GM18508 (cell line): ENCODE results near the gene HARBI1.

Experiments used
- ATAC-seq: cut with Tn5 transposase; IDR thresholded peaks from one replicate; pipeline ENCODE4 v1.9.1; 2021; ENCODE audit warnings: moderate number of reproducible peaks; ENCODE audit not compliant: insufficient read depth, unreplicated experiment

HARBI1 gene

DNA sequence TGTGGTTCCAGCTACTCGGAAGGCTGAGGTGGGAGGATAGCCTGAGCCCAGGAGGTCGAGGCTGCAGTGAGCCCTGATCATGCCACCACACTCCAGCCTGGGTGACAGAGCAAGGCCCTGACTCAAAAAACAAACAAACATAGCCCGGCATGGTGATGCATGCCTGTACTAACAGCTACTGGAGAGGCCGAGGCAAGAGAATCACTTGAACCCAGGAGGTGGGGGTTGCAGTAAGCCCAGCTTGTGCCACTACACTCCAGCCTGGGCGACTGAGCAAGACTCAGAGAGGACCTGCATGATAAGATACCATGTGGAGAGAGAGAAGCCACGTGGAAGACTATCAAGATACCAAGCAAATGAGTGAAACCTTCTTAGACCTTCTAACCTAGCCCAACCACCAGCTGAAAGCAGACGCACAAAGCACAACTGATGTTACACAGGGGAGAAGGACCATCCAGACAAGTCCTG, 59.3 kb downstream of the HARBI1 start:
- ATAC-seq = no peak

DNA sequence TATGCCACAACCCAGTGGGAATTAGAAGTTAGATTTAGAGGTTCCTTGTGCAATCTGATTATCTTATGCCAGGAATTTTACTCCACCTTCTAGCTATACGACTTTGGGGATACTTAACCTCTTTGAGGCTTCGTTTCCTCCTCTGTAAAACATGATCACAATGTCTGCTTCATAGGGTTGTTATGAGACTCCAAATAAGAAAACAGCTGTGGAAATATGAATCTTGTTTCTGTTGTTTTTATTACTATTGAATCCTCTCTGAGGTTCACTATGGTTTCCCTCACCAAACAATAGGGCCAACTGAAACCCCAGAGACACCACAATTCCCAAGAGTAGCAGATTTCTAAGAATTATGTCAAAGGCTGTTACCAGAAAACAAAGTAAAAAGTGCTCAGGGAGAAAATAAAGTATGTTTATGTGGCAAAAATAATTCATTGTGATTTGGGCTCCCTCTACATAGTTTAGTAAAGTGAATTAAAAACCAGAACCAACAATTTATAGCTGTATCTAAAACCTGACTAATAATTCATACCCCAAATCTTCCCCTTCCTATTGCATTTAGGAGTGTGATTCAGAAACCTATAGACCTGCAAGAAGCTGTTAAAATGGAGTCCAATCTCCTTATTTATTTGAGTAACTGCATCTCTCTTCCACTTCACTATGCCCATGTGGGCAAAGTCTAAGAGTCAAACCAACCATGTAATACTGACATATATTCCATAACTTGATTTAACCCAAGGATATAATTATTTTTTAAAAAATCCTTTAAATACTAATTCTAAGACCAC, 61.6 kb downstream of the HARBI1 start:
- no peak for ATAC-seq

DNA sequence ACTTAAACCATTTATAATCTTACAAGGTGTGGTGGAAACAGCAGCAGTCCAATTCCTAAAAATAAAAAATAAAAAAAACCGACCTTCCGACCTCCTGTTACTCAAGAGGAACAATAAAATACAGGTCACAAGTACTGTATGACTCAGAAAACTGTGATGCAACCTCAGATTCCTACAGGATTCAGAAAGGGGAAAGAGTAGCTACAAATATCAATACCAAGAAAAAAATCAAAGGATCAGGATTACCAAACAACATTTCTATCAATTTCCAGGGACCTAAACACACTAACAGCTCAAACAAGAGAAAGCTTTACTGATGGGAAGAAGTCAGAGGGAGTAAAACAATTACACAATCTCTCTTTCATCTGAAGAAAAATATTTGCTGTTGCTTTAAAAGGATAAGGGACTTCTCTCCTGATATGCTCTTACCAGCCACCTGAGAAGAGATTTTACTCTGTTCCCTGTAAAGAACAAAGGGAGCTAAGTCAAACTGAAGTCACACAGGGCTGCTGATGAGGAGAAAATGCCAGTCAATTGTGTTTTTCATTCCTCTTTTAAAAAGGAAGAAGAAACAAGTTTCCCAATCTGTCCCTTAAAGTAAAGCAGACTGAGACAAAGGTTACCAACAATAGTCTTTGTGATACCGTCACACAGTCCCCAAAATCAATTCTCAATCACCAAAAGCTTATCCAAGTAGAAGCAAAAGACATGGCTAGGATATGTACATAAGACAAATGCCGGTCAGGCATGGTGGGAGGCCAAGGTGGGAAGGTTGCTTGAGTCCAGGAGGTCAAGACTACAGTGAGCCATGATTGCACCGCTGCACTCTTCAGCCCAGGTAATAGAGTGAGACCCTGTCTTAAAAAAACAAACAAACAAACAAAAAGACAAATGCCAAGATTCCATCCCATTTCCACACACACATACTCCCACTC, 62.5 kb downstream of the HARBI1 start:
- ATAC-seq = no peak

DNA sequence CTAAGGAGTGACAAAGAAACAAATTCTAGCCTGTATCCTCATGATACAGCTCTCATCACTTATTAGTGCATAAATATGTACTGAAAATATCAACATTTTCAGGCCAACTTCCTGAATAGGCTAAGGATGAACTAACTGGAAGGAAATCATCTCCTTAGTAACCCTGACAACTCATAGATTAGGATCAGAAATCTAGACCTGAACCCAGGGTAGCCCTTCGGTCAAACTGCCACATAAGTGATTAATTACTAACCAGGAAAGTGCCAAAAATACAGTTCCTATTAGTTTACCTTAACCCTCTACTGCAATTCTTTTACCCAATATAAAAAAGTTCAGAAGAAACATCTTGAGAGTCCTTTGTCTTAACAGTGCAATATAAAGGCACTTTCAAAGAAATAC, 63.2 kb downstream of the HARBI1 start:
- no peak for ATAC-seq
